ENCODE measurements around the gene CYP24A1.

Gene CYP24A1

GRCh38 chr20:54208548-54209176 lies 34.9 kb upstream of the CYP24A1 start:
- TF ChIP-seq, protein P1, sequence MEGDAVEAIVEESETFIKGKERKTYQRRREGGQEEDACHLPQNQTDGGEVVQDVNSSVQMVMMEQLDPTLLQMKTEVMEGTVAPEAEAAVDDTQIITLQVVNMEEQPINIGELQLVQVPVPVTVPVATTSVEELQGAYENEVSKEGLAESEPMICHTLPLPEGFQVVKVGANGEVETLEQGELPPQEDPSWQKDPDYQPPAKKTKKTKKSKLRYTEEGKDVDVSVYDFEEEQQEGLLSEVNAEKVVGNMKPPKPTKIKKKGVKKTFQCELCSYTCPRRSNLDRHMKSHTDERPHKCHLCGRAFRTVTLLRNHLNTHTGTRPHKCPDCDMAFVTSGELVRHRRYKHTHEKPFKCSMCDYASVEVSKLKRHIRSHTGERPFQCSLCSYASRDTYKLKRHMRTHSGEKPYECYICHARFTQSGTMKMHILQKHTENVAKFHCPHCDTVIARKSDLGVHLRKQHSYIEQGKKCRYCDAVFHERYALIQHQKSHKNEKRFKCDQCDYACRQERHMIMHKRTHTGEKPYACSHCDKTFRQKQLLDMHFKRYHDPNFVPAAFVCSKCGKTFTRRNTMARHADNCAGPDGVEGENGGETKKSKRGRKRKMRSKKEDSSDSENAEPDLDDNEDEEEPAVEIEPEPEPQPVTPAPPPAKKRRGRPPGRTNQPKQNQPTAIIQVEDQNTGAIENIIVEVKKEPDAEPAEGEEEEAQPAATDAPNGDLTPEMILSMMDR (conservative IDR thresholded peaks at IDR 0.05; ENCODE audit: low read length): no peak
- DNase-seq (ENCODE audit: low read depth): peak; percentile 67

DNA sequence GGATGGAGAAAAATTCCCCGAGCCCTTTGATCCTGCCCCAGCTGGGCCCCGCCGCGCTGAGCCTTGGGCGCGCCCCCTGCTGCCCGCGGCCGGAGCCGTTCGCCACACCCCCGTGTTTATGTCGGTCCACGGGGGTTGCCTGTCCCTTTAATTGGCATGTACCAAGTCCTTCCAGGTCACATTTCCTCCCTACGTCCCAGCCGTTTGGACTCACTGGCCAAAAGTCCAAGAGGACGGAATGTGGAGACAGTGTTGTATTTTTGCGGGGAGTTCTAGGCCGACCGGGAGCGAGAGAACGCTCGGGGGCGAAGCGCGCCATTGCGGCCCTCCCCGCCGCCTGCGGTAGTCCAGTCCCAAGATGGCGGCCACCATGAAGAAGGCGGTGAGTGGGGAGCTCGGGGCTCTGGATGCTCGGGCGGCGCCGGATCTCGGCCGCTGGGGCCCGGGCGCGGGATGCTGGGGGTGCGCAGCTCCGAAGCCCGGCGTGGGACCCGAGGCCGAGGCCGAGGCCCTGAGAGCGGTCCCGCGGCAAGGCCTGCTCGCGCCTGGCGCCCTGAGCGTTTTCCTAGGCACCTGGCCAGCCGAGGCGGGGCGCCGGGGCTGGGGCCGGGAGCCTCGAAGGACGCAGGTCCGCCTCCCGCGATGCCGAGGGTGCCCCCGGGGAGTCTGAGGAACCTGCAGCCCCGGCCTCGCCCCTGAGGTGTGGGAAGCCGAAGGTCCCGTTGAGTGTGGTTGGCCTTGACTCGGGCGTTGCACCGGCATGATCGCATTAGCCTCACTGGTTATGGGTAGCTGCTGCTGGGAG lies 34.2 kb upstream of the CYP24A1 start, which contains the start of gene PFDN4:
Gene PFDN4 (plus strand): TSS at position 345 of the 805 bp plus-strand sequence. CDS start 14 bp downstream, at position 359.
- peak within 1 kb of the TSS; percentile 95 for H3K4me3 ChIP-seq (ENCODE audit: low read length)
- TF ChIP-seq, protein P1 (conservative IDR thresholded peaks at IDR 0.05; ENCODE audit: low read length): peak; percentile 67
- DNase-seq (ENCODE audit: low read depth): peak; percentile 87

More at GRCh38 chr20:54208548-54209176, 34.9 kb upstream of the CYP24A1 start:
- peak overlapping the region; percentile 95 for H3K4me3 ChIP-seq (ENCODE audit: low read length)

GRCh38 chr20:54207053-54207742 lies 33.4 kb upstream of the CYP24A1 start:
- no peak for DNase-seq (ENCODE audit: low read depth)
- H3K4me3 ChIP-seq (ENCODE audit: low read length): peak overlapping the region; percentile 31
- TF ChIP-seq, protein P1 (conservative IDR thresholded peaks at IDR 0.05; ENCODE audit: low read length): no peak

DNA sequence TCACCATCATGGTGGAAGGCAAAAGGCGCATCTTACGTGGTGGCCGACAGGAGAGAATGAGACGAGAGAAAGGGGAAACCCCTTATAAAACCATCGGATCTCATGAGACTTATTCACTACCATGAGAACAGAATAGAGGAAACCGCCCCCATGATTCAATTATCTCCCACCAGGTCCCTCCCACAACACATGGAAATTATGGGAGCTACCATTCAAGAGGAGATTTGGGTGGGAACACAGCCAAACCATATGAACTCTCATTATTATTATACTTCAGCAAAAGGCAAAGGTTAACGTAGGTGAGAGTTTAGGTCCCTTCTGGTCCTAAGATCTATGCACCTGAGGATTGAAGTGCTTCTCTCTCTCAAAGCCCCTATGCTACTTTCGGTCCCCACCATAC lies 31.7 kb upstream of the CYP24A1 start:
- TF ChIP-seq, protein P1 (conservative IDR thresholded peaks at IDR 0.05; ENCODE audit: low read length): no peak

DNA sequence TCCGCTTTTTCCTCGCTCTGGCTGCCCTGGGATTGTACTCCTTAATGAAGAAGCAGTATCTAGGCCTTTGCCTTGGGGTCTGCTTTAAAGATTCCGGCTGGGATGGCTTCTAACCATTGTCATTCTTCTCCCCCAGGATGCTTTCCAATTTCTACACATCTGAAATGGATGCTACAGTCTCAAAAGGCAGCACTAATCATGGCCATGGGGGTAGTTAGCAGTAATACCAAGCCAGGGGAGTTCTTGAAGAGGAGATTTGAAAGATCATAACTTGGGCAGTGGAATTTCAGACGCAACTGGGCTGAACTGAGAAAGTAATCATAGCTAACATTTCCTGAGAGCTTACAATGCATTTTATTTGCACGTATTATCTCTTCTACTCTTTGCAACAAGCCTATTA lies 30.7 kb upstream of the CYP24A1 start:
- no peak overlapping the region for H3K4me3 ChIP-seq (ENCODE audit: low read length)
- DNase-seq (ENCODE audit: low read depth): no peak
- TF ChIP-seq, protein P1 (conservative IDR thresholded peaks at IDR 0.05; ENCODE audit: low read length): no peak

More for the DNA sequence above, 31.7 kb upstream of the CYP24A1 start:
- H3K4me3 ChIP-seq (ENCODE audit: low read length): no peak overlapping the region
- DNase-seq (ENCODE audit: low read depth): no peak

DNA sequence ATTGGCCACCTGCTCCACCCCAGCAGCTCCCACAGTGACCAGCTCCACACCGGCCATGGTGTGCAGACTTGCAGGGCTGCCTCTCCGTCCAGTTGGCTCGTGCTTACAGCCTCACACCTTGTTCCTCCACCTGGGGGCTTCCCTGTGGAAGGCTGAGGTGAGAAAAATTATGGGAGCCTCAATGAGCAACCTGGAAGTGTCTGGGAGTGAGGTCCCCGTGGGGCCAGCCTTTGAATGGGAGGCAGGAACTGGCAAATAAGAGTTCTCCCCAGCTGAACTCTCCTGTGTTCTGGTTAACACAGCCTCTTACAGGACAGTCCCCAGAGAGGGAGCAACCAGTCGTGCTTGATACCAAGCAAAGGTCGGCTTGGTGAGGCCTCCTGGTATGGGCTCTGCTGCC lies 30.3 kb upstream of the CYP24A1 start:
- TF ChIP-seq, protein P1 (conservative IDR thresholded peaks at IDR 0.05; ENCODE audit: low read length): no peak
- DNase-seq (ENCODE audit: low read depth): no peak
- no peak overlapping the region for H3K4me3 ChIP-seq (ENCODE audit: low read length)
